ENCODE measurements around the gene SLC12A6.

DNA sequence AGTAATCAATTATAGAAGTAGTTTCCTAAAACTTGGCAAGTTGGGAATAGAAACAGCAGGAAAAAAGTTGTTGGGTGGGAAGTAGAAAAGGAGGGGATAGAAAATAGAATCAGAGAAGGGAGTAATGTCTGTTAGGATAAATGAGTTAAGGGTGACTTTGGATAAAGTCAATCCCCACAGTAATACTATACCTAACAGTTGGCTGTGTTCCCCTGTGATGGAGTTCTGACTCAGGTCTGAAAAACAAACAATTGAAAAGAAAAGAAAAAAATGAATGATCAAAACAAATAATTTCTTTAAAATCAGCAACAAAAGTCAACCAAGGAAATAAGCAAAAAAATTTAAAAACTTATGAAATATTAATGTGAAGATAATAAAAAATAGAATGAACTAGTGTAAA, 62.4 kb downstream of the SLC12A6 start:
- TF ChIP-seq, protein P1, sequence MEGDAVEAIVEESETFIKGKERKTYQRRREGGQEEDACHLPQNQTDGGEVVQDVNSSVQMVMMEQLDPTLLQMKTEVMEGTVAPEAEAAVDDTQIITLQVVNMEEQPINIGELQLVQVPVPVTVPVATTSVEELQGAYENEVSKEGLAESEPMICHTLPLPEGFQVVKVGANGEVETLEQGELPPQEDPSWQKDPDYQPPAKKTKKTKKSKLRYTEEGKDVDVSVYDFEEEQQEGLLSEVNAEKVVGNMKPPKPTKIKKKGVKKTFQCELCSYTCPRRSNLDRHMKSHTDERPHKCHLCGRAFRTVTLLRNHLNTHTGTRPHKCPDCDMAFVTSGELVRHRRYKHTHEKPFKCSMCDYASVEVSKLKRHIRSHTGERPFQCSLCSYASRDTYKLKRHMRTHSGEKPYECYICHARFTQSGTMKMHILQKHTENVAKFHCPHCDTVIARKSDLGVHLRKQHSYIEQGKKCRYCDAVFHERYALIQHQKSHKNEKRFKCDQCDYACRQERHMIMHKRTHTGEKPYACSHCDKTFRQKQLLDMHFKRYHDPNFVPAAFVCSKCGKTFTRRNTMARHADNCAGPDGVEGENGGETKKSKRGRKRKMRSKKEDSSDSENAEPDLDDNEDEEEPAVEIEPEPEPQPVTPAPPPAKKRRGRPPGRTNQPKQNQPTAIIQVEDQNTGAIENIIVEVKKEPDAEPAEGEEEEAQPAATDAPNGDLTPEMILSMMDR (IDR thresholded peaks at IDR 0.05) = no peak
- TF ChIP-seq POLR2A (IDR thresholded peaks at IDR 0.05) = no peak
